ENCODE measurements around the gene PLET1. TPM values are rescaled to one million over a fixed set of nuclear protein-coding genes. Genes with fewer than 3 reads are reported as not detected.

Gene PLET1
- total and polyA plus RNA-seq, 10 donors = not detected

DNA sequence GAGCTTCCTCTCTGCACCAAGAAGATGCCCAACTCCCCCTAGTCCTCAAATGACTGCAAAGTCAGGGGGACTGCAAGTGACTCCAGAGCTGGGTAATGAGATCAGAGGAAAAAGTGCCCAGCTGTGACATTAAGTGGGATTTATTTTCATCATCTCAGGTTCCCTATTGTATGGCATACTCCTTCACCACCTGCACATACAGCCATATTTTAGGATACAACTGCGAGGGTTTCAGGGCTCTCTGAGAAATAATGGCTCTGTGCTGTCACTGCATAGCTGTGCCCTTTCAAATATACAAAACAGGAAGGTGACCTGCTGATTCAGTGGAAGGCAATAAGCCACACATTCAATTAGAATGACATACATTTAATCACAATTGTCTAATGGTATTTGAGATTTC is 45.6 kb upstream of the PLET1 start:
- Histone ChIP-seq H3K36me3 (peaks cover 0 to 8% (median 0%) of the 10 kb centered on the region in 6 donors), H3K4me3 (no peak overlapping the region), H3K9me3 (peaks cover 0 to 5% (median 0%) of the 10 kb centered on the region in 8 donors), H3K4me1 (peaks cover 0 to 7% (median 0%) of the 10 kb centered on the region in 6 donors), H3K27me3 (replicated peaks in 1 of 7) (no peaks in the 10 kb centered on the region), H3K27ac (no peak overlapping the region)
- intact Hi-C loops (cut with DNase I; ENCODE audit: low total_unique reads) = no loop called here
- WGBS, 5 donors = 76 to 88% (median 84%) methylated on average over 1 of the region's 1 CpG
- TF ChIP-seq, protein P1, sequence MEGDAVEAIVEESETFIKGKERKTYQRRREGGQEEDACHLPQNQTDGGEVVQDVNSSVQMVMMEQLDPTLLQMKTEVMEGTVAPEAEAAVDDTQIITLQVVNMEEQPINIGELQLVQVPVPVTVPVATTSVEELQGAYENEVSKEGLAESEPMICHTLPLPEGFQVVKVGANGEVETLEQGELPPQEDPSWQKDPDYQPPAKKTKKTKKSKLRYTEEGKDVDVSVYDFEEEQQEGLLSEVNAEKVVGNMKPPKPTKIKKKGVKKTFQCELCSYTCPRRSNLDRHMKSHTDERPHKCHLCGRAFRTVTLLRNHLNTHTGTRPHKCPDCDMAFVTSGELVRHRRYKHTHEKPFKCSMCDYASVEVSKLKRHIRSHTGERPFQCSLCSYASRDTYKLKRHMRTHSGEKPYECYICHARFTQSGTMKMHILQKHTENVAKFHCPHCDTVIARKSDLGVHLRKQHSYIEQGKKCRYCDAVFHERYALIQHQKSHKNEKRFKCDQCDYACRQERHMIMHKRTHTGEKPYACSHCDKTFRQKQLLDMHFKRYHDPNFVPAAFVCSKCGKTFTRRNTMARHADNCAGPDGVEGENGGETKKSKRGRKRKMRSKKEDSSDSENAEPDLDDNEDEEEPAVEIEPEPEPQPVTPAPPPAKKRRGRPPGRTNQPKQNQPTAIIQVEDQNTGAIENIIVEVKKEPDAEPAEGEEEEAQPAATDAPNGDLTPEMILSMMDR (IDR thresholded peaks at IDR 0.05 in 8 of 11, conservative IDR thresholded peaks at IDR 0.05 in 3 of 11) = no peak
- TF ChIP-seq POLR2A (IDR thresholded peaks at IDR 0.05) = no peak
- TF ChIP-seq POLR2AphosphoS5 (IDR thresholded peaks at IDR 0.05) = no peak
- no peak for DNase-seq

DNA sequence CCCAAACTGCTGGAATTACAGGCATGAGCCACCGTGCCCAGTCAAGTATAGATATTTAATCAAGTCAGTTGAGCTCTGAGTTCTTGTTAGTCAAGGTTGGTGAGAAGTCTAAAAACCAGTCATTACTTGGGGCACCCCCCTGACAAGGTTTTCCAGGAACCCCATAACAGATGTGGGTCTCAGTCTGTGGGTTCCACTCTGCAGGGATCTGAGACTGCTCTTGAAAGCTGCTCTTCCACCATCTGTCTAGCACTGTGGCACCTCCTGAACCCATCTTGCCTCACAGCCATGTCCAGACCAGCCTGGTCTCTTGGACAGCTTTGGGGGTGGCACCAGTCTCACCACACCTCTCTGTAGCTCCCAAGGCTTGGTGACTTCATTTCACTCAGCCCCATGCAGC is 44.3 kb upstream of the PLET1 start:
- no peaks in the 10 kb centered on the region for H3K27me3 ChIP-seq (replicated peaks in 1 of 7)
- H3K9me3 ChIP-seq = peaks cover 0 to 5% (median 0%) of the 10 kb centered on the region in 8 donors
- intact Hi-C loops (cut with DNase I; ENCODE audit: low total_unique reads) = no loop called here
- peaks cover 0 to 7% (median 0%) of the 10 kb centered on the region in 6 donors for H3K4me1 ChIP-seq
- TF ChIP-seq POLR2A (IDR thresholded peaks at IDR 0.05) = no peak
- TF ChIP-seq POLR2AphosphoS5 (IDR thresholded peaks at IDR 0.05) = no peak
- TF ChIP-seq, protein P1 (IDR thresholded peaks at IDR 0.05 in 8 of 11, conservative IDR thresholded peaks at IDR 0.05 in 3 of 11) = no peak
- 69 to 91% (median 84%) methylated on average over 1 of the region's 1 CpG for WGBS, 5 donors
- no peak for DNase-seq
- peaks cover 0 to 8% (median 0%) of the 10 kb centered on the region in 6 donors for H3K36me3 ChIP-seq
- no peak overlapping the region for H3K4me3 ChIP-seq
- no peak overlapping the region for H3K27ac ChIP-seq

DNA sequence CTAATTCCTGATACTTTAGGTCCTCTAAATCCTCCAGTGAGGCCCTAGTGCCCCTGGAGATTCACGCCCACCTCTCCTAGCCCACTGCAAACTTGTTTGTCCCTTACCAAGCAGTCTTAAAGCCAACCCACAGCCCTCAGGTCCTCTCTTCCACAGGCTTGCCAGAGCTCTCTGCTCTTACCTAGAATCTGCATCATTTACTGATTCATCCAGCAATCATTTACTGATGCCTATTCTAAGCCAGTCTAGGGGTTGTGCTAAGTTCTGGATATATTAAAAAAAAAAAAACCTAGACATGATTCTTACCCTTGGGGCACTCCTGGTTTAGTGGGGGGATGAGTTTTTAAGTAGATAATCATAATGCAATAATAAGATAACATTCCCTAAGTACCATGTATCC is 43.0 kb upstream of the PLET1 start:
- DNase-seq = no peak
- TF ChIP-seq, protein P1 (IDR thresholded peaks at IDR 0.05 in 8 of 11, conservative IDR thresholded peaks at IDR 0.05 in 3 of 11) = no peak
- TF ChIP-seq POLR2A (IDR thresholded peaks at IDR 0.05) (no peak), POLR2AphosphoS5 (IDR thresholded peaks at IDR 0.05) (no peak)
- Histone ChIP-seq H3K27ac (no peak overlapping the region), H3K4me1 (peaks cover 0 to 7% (median 0%) of the 10 kb centered on the region in 6 donors), H3K36me3 (peaks cover 0 to 8% (median 0%) of the 10 kb centered on the region in 6 donors), H3K9me3 (peaks cover 0 to 3% (median 0%) of the 10 kb centered on the region in 8 donors), H3K4me3 (no peak overlapping the region), H3K27me3 (replicated peaks in 1 of 7) (no peaks in the 10 kb centered on the region)
- intact Hi-C loops (cut with DNase I; ENCODE audit: low total_unique reads) = no loop called here
- 90 to 100% (median 94%) methylated on average over 1 of the region's 1 CpG for WGBS, 5 donors

- Histone ChIP-seq H3K9me3 (no peaks in the 10 kb centered on the region), H3K4me3 (no peak overlapping the region), H3K27ac (peak overlapping the region in 1 of 8 donors; percentile 17), H3K36me3 (peaks cover 0 to 10% (median 0%) of the 10 kb centered on the region in 6 donors), H3K4me1 (peaks cover 0 to 15% (median 0%) of the 10 kb centered on the region in 6 donors), H3K27me3 (replicated peaks in 1 of 7) (no peaks in the 10 kb centered on the region)
- TF ChIP-seq POLR2AphosphoS5 (IDR thresholded peaks at IDR 0.05) (no peak), POLR2A (IDR thresholded peaks at IDR 0.05) (no peak)
- TF ChIP-seq, protein P1 (IDR thresholded peaks at IDR 0.05 in 8 of 11, conservative IDR thresholded peaks at IDR 0.05 in 3 of 11) = no peak
- WGBS, 5 donors = 55 to 61% (median 56%) methylated on average over 5 of the region's 5 CpGs
- intact Hi-C loops (cut with DNase I; ENCODE audit: low total_unique reads) = no loop called here
- DNase-seq = no peak
Observed at GRCh38 chr11:112302226-112302868, 41.7 kb upstream of the PLET1 start.
